Measurements from ENCODE around the gene ENPP3.

ENPP3 gene

GRCh38 chr6:131642987-131643611 lies 6.0 kb downstream of the ENPP3 start:
- DNase-seq (ENCODE audit: low spot score), result no peak

GRCh38 chr6:131643855-131644460 lies 6.9 kb downstream of the ENPP3 start:
- DNase-seq (ENCODE audit: low spot score), result no peak

- DNase-seq (ENCODE audit: low spot score), result no peak
Measured at GRCh38 chr6:131644921-131645320, 7.8 kb downstream of the ENPP3 start.

GRCh38 chr6:131645846-131646245 lies 8.7 kb downstream of the ENPP3 start:
- no peak for DNase-seq (ENCODE audit: low spot score)

GRCh38 chr6:131646249-131646670 lies 9.2 kb downstream of the ENPP3 start:
- no peak for DNase-seq (ENCODE audit: low spot score)

- DNase-seq (ENCODE audit: low spot score), result no peak
Measured at GRCh38 chr6:131651782-131652181, 14.7 kb downstream of the ENPP3 start.

GRCh38 chr6:131652472-131652871 lies 15.4 kb downstream of the ENPP3 start:
- DNase-seq (ENCODE audit: low spot score), result no peak

- no peak for DNase-seq (ENCODE audit: low spot score)
Measured at GRCh38 chr6:131654326-131654725, 17.2 kb downstream of the ENPP3 start.

- DNase-seq (ENCODE audit: low spot score), result no peak
Measured at GRCh38 chr6:131655387-131655786, 18.3 kb downstream of the ENPP3 start.

- DNase-seq (ENCODE audit: low spot score), result no peak
Measured at GRCh38 chr6:131655951-131656350, 18.8 kb downstream of the ENPP3 start.

GRCh38 chr6:131656667-131657066 lies 19.6 kb downstream of the ENPP3 start:
- DNase-seq (ENCODE audit: low spot score), result no peak

GRCh38 chr6:131657222-131657621 lies 20.1 kb downstream of the ENPP3 start:
- DNase-seq (ENCODE audit: low spot score), result no peak

- peak; percentile 4 for DNase-seq (ENCODE audit: low spot score)
Measured at GRCh38 chr6:131657630-131658111, 20.6 kb downstream of the ENPP3 start.

- DNase-seq (ENCODE audit: low spot score), result no peak
Measured at GRCh38 chr6:131658287-131658686, 21.2 kb downstream of the ENPP3 start.

- no peak for DNase-seq (ENCODE audit: low spot score)
Measured at GRCh38 chr6:131660195-131660594, 23.1 kb downstream of the ENPP3 start.

GRCh38 chr6:131663578-131664165 lies 26.6 kb downstream of the ENPP3 start:
- no peak for DNase-seq (ENCODE audit: low spot score)

- no peak for DNase-seq (ENCODE audit: low spot score)
Measured at GRCh38 chr6:131669891-131670290, 32.8 kb downstream of the ENPP3 start.

- DNase-seq (ENCODE audit: low spot score), result no peak
Measured at GRCh38 chr6:131673184-131673583, 36.1 kb downstream of the ENPP3 start.

- DNase-seq (ENCODE audit: low spot score), result no peak
Measured at GRCh38 chr6:131678442-131678841, 41.3 kb downstream of the ENPP3 start.

- DNase-seq (ENCODE audit: low spot score), result no peak
Measured at GRCh38 chr6:131680868-131681267, 43.8 kb downstream of the ENPP3 start.

- no peak for DNase-seq (ENCODE audit: low spot score)
Measured at GRCh38 chr6:131681585-131681984, 44.5 kb downstream of the ENPP3 start.

GRCh38 chr6:131682442-131682841 lies 45.3 kb downstream of the ENPP3 start:
- DNase-seq (ENCODE audit: low spot score), result no peak

GRCh38 chr6:131683479-131683878 lies 46.4 kb downstream of the ENPP3 start:
- no peak for DNase-seq (ENCODE audit: low spot score)

Measured in hepatic stellate cell (primary cell).